IMR-90 (cell line): ENCODE results near the gene DPYD. TPM values are rescaled to one million over a fixed set of nuclear protein-coding genes. Genes with fewer than 3 reads are reported as not detected.

ENCODE experiments used
- ATAC-seq: fragments of 200-7000 bp; cut with Tn5 transposase; 2 replicates; pipeline ENCODE4 v1.9.1; 2020; ENCODE audit warnings: low read depth, mild to moderate bottlenecking, moderate library complexity
- BruUV-seq: library from RNA; stranded (reverse); fragments of 400-500 nt; replicated peaks from 2 replicates; lab custom pipeline; 2021; lab: Mats Ljungman, UMichigan
- CTCF ChIA-PET: fragments of 300-600 bp; formaldehyde crosslinking; extraction: SDS; loops from one replicate; lab custom pipeline; 2021; ENCODE audit warnings: antibody characterized with exemption; lab: Yijun Ruan, JAX
- POLR2A ChIA-PET: fragments of 300-600 bp; sonication (Branson Sonifier 250); formaldehyde crosslinking; loops from one replicate; lab custom pipeline; 2022; ENCODE audit warnings: antibody characterized with exemption; ENCODE audit not compliant: unreplicated experiment; lab: Charles Lee
- DNase-seq: peaks from one replicate; pipeline ENCODE4 v3.0.0; 2013
- H2AFZ ChIP-seq: replicated peaks from 2 replicates; pipeline ENCODE3; 2013; ENCODE audit warnings: low read length, mild to moderate bottlenecking; ENCODE audit not compliant: poor library complexity
- H2AK5ac ChIP-seq: 2 replicates; pipeline ENCODE4 v1.6.1; 2013; ENCODE audit warnings: low read depth, low read length, inconsistent platforms
- H2AK9ac ChIP-seq: replicated peaks from 2 replicates; pipeline ENCODE3; 2013; ENCODE audit warnings: mild to moderate bottlenecking, low read depth, low read length, moderate library complexity; ENCODE audit not compliant: poor library complexity
- H2BK120ac ChIP-seq: 2 replicates; pipeline ENCODE4 v1.6.1; 2013; ENCODE audit warnings: low read depth, low read length, inconsistent platforms
- H2BK15ac ChIP-seq: 3 replicates; pipeline ENCODE4 v1.6.1; 2013; ENCODE audit warnings: low read depth, low read length, inconsistent platforms
- H2BK20ac ChIP-seq: 2 replicates; pipeline ENCODE4 v1.6.1; 2013; ENCODE audit warnings: low read depth, mild to moderate bottlenecking, inconsistent platforms, low read length, moderate library complexity
- H2BK5ac ChIP-seq: 2 replicates; pipeline ENCODE4 v1.6.1; 2013; ENCODE audit warnings: mild to moderate bottlenecking, low read depth, low read length, inconsistent platforms; ENCODE audit not compliant: poor library complexity, severe bottlenecking
- H3K14ac ChIP-seq: replicated peaks from 2 replicates; pipeline ENCODE4 v1.6.1; 2013; ENCODE audit warnings: low read depth, low read length, inconsistent platforms
- H3K18ac ChIP-seq: 2 replicates; pipeline ENCODE4 v1.6.1; 2013; ENCODE audit warnings: low read depth, low read length, control low read depth
- H3K23ac ChIP-seq: 2 replicates; pipeline ENCODE4 v1.6.1; 2013; ENCODE audit warnings: low read depth, low read length, inconsistent platforms
- H3K27ac ChIP-seq: 2 replicates; pipeline ENCODE4 v1.5.1; 2013; ENCODE audit warnings: mild to moderate bottlenecking, control low read depth, low read length; ENCODE audit not compliant: insufficient read depth
- H3K27me3 ChIP-seq: 2 replicates; pipeline ENCODE4 v1.6.1; 2013; ENCODE audit warnings: low read length; ENCODE audit not compliant: control insufficient read depth, insufficient read depth
- H3K36me3 ChIP-seq: 2 replicates; pipeline ENCODE4 v1.6.1; 2013; ENCODE audit warnings: low read length, mixed read lengths; ENCODE audit not compliant: control insufficient read depth, insufficient read depth
- H3K4ac ChIP-seq: 2 replicates; pipeline ENCODE4 v1.6.1; 2013; ENCODE audit warnings: low read depth, low read length, inconsistent platforms
- H3K4me1 ChIP-seq: 2 replicates; pipeline ENCODE4 v1.6.1; 2013; ENCODE audit warnings: low read length, mixed read lengths; ENCODE audit not compliant: control insufficient read depth, insufficient read depth
- H3K4me2 ChIP-seq: 2 replicates; pipeline ENCODE4 v1.6.1; 2013; ENCODE audit warnings: low read depth, mild to moderate bottlenecking, control low read depth, low read length, moderate library complexity
- H3K4me3 ChIP-seq: 2 replicates; pipeline ENCODE4 v1.5.1; 2013; ENCODE audit warnings: low read depth, mild to moderate bottlenecking, control low read depth, low read length, moderate library complexity; ENCODE audit not compliant: insufficient read depth
- H3K56ac ChIP-seq: 2 replicates; pipeline ENCODE4 v1.6.1; 2013; ENCODE audit warnings: low read length, inconsistent platforms; ENCODE audit not compliant: insufficient read depth; ENCODE audit errors: extremely low read depth
- H3K79me1 ChIP-seq, 2 experiments: 2 replicates each; pipeline ENCODE4 v1.6.1; 2013; ENCODE audit warnings: low read length in 2 of 2, inconsistent platforms in 1 of 2, low read depth in 1 of 2
- H3K9ac ChIP-seq: 2 replicates; pipeline ENCODE4 v1.6.1; 2013; ENCODE audit warnings: low read depth, low read length, control low read depth
- H3K9me1 ChIP-seq: 2 replicates; pipeline ENCODE4 v1.6.1; 2013; ENCODE audit warnings: low read length, inconsistent platforms; ENCODE audit not compliant: insufficient read depth
- H3K9me3 ChIP-seq: 2 replicates; pipeline ENCODE4 v1.6.1; 2013; ENCODE audit warnings: low read length; ENCODE audit not compliant: control insufficient read depth, insufficient read depth
- H4K20me1 ChIP-seq: 2 replicates; pipeline ENCODE4 v1.6.1; 2013; ENCODE audit warnings: low read length, inconsistent platforms; ENCODE audit not compliant: insufficient read depth
- H4K5ac ChIP-seq: 2 replicates; pipeline ENCODE4 v1.6.1; 2013; ENCODE audit warnings: mild to moderate bottlenecking, low read depth, low read length, control low read depth
- H4K8ac ChIP-seq, 2 experiments: 2 replicates each; pipeline ENCODE4 v1.6.1; 2013; ENCODE audit warnings: low read depth in 2 of 2, low read length in 2 of 2, control low read depth in 1 of 2, inconsistent platforms in 1 of 2
- H4K91ac ChIP-seq: 2 replicates; pipeline ENCODE4 v1.6.1; 2013; ENCODE audit warnings: low read depth, low read length, inconsistent platforms; ENCODE audit not compliant: insufficient read depth
- CEBPB ChIP-seq: IDR thresholded peaks from 2 replicates; pipeline ENCODE4 v1.6.1; 2012; ENCODE audit warnings: low read depth, low read length, improper control_type of control experiment
- NFE2L2 ChIP-seq: fragments of 150-350 bp; IDR thresholded peaks from 2 replicates; pipeline ENCODE4 v1.6.1; 2016; ENCODE audit warnings: low read depth, mild to moderate bottlenecking, low read length
- WGBS, 2 experiments: methylation state at CpG; one replicate each; pipeline versions ENCODE4 v1.1.5 to v1.1.7; 2013; ENCODE audit warnings: missing lambda C conversion rate in 2 of 2; ENCODE audit not compliant: insufficient read length in 1 of 2; ENCODE audit errors: extremely low coverage in 2 of 2; 5-methylcytosine and 5-hydroxymethylcytosine counted together
- dilution Hi-C: fragments of 300-500 bp; cut with HindIII; formaldehyde crosslinking; loops from one replicate; pipeline ENCODE4 v1.14.3; 2018; ENCODE audit warnings: low sequenced_read_pairs; ENCODE audit not compliant: unreplicated experiment
- in situ Hi-C: fragments of 300-500 bp; cut with MboI; formaldehyde crosslinking; loops from 3 replicates; pipeline ENCODE4 v1.14.3; 2019; ENCODE audit warnings: low sequenced_read_pairs, inconsistent platforms, mixed read lengths
- intact Hi-C: fragments of 100-400 bp; cut with micrococcal nuclease; formaldehyde crosslinking; loops from 2 replicates; pipeline ENCODE4 v1.10.0; 2022
- polyA plus RNA-seq, 3 experiments: library from polyadenylated mRNA; depleted of rRNA; stranded (reverse); fragments of >200 nt; gene quantifications; 2 replicates each; pipeline ENCODE4 v1.2.3, GENCODE V29; 2012; ENCODE audit warnings: low replicate concordance in 1 of 3
- total RNA-seq: library from RNA; depleted of rRNA; stranded (reverse); fragments of >200 nt; gene quantifications from 2 replicates; pipeline ENCODE4 v1.2.3, GENCODE V29; 2012

Gene DPYD
- total and polyA plus RNA-seq, 2 of the 4 experiments (the other 2 are of a cell fraction): 9.3 to 47.3 TPM

GRCh38 chr1:97573553-97573952 lies 347.3 kb downstream of the DPYD start:
- H3K9me1 ChIP-seq: no peaks in the 10 kb centered on the region
- H3K4me3 ChIP-seq: no peak overlapping the region
- H2BK5ac ChIP-seq: no peak overlapping the region
- no peak overlapping the region for H3K9ac ChIP-seq
- no peak overlapping the region for H3K14ac ChIP-seq
- no peak overlapping the region for H3K27ac ChIP-seq
- peak; percentile 12 for DNase-seq
- in situ Hi-C loops (no loop called here), intact Hi-C loops (no loop called here), dilution Hi-C loops (no loop called here)
- no peak overlapping the region for H2AK9ac ChIP-seq
- peak overlapping the region; percentile 16; the same call in 1 of the 2 replicates for H3K18ac ChIP-seq
- H2BK120ac ChIP-seq: peak overlapping the region; percentile 62; the same call in 1 of the 2 replicates
- H3K56ac ChIP-seq: no peak overlapping the region
- POLR2A ChIA-PET: no interaction called here
- H2BK20ac ChIP-seq: peak overlapping the region; percentile 39
- H3K4me1 ChIP-seq: peaks cover 1% of the 10 kb centered on the region; the same call in 1 of the 2 replicates
- no peaks in the 10 kb centered on the region for H3K27me3 ChIP-seq
- peak overlapping the region; percentile 4; the same call in 1 of the 2 replicates for H4K5ac ChIP-seq
- 0 out of 2 replicates have a peak overlapping the region, but pooled peaks have one; percentile 13 for H3K23ac ChIP-seq
- no peaks in the 10 kb centered on the region for H3K79me1 ChIP-seq
- no peak overlapping the region; the same call in 2 of the 3 replicates for H2BK15ac ChIP-seq
- WGBS, 2 experiments: 100% methylated on average over 2 of the region's 3 CpGs; no CpG with 5 or more reads in 1 of the 2 experiments
- H2AK5ac ChIP-seq: no peak overlapping the region
- peak overlapping the region; percentile 62; the same call in 1 of the 2 replicates for H4K91ac ChIP-seq
- H3K9me3 ChIP-seq: no peaks in the 10 kb centered on the region
- TF ChIP-seq CEBPB (peak; percentile 66), NFE2L2 (no peak)
- BruUV-seq: no TSS peak
- H3K36me3 ChIP-seq: no peaks in the 10 kb centered on the region
- H2AFZ ChIP-seq: no peak overlapping the region
- no peak overlapping the region for H4K8ac ChIP-seq
- H4K20me1 ChIP-seq: no peaks in the 10 kb centered on the region
- H3K4ac ChIP-seq: peak overlapping the region; percentile 63; the same call in 1 of the 2 replicates
- H3K4me2 ChIP-seq: no peak overlapping the region
- no peak for ATAC-seq
- CTCF ChIA-PET: no interaction called here
